HUES48 (cell line): ENCODE results near the gene SESTD1.

ENCODE experiments used
- H3K27ac ChIP-seq: one replicate; pipeline ENCODE4 v1.7.0; 2013; ENCODE audit warnings: low read depth, low read length, inconsistent platforms
- H3K27me3 ChIP-seq: 2 replicates; pipeline ENCODE4 v1.6.1; 2013; ENCODE audit warnings: mild to moderate bottlenecking, low read length; ENCODE audit not compliant: control insufficient read depth, insufficient read depth
- H3K36me3 ChIP-seq: 2 replicates; pipeline ENCODE4 v1.6.1; 2013; ENCODE audit warnings: low read length; ENCODE audit not compliant: control insufficient read depth, insufficient read depth
- H3K4me1 ChIP-seq: 2 replicates; pipeline ENCODE4 v1.6.1; 2013; ENCODE audit warnings: mild to moderate bottlenecking, low read length; ENCODE audit not compliant: control insufficient read depth, insufficient read depth
- H3K4me3 ChIP-seq: 2 replicates; pipeline ENCODE4 v1.5.1; 2013; ENCODE audit warnings: mild to moderate bottlenecking, low read depth, low read length
- H3K9ac ChIP-seq: 2 replicates; pipeline ENCODE4 v1.6.1; 2013; ENCODE audit warnings: mild to moderate bottlenecking, low read depth, low read length, moderate library complexity
- H3K9me3 ChIP-seq: 2 replicates; pipeline ENCODE4 v1.6.1; 2013; ENCODE audit warnings: low read length; ENCODE audit not compliant: control insufficient read depth, insufficient read depth

Gene SESTD1

GRCh38 chr2:179265082-179265510 is 464 bp upstream of the SESTD1 start:
- H3K9ac ChIP-seq = no peak overlapping the region
- peaks cover 14% of the 10 kb centered on the region for H3K27me3 ChIP-seq
- no peaks in the 10 kb centered on the region for H3K9me3 ChIP-seq
- peak overlapping the region; percentile 89 for H3K4me3 ChIP-seq
- no peaks in the 10 kb centered on the region for H3K36me3 ChIP-seq
- peaks cover 39% of the 10 kb centered on the region for H3K4me1 ChIP-seq
- H3K27ac ChIP-seq = no peak overlapping the region

- Histone ChIP-seq H3K27ac (peak overlapping the region; percentile 68), H3K4me3 (peak overlapping the region; percentile 89), H3K9me3 (no peaks in the 10 kb centered on the region), H3K9ac (peak overlapping the region; percentile 71), H3K4me1 (peaks cover 35% of the 10 kb centered on the region), H3K27me3 (peaks cover 14% of the 10 kb centered on the region), H3K36me3 (no peaks in the 10 kb centered on the region)
Observed at GRCh38 chr2:179263446-179264367, 925 bp downstream of the SESTD1 start.

DNA sequence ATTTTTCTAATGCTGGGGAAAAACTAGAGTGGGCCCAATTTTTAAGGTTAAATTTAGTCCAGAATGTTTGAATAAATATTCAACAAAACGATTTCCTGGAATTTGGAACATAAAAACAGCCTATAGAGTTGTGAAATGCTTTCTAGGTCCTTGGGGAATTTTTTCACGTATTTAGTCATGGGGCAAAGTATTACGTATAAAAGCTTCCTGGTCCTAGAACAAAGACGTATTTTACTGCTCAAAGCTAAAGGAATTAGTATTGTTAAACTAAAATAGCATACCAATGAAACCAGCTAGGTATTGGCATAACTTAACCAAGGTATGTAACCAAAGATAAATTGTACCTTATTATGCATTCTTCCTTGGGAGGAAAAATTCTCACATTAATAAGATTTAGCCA is 1.6 kb downstream of the SESTD1 start:
- Histone ChIP-seq H3K27me3 (peaks cover 14% of the 10 kb centered on the region), H3K4me3 (peak overlapping the region; percentile 89), H3K36me3 (no peaks in the 10 kb centered on the region), H3K4me1 (peaks cover 28% of the 10 kb centered on the region), H3K27ac (no peak overlapping the region), H3K9me3 (no peaks in the 10 kb centered on the region), H3K9ac (no peak overlapping the region)

DNA sequence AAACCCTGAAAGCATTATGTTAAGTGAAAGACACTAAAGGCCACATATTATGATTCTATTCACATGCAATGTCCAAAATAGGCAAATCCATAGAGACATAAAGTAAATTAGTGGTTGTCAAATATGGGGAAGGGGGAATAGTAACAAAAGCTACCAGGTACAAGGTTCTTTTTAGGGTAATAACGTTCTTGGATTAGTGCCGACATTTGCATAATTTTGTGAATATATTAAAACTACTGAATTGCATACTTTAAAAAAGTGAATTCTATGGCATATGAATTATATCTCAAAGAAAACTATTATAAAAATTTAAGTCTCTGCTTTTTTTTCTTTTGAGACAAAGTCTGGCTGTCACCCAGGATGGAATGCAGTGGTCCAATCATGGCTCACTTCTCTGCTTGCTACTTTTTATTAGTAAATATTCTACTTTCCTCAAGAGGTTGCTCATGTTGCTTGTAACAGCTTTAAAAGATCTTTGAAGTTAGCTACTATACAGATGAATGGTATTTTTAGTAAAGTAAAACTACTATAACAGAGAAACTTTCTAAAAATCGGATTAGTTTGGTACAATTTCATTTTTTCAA is 2.5 kb downstream of the SESTD1 start:
- H3K9ac ChIP-seq = no peak overlapping the region
- peaks cover 28% of the 10 kb centered on the region for H3K4me1 ChIP-seq
- H3K9me3 ChIP-seq = no peaks in the 10 kb centered on the region
- no peaks in the 10 kb centered on the region for H3K36me3 ChIP-seq
- peaks cover 14% of the 10 kb centered on the region for H3K27me3 ChIP-seq
- peak overlapping the region; percentile 89; the same call in 1 of the 2 replicates for H3K4me3 ChIP-seq
- H3K27ac ChIP-seq = no peak overlapping the region

DNA sequence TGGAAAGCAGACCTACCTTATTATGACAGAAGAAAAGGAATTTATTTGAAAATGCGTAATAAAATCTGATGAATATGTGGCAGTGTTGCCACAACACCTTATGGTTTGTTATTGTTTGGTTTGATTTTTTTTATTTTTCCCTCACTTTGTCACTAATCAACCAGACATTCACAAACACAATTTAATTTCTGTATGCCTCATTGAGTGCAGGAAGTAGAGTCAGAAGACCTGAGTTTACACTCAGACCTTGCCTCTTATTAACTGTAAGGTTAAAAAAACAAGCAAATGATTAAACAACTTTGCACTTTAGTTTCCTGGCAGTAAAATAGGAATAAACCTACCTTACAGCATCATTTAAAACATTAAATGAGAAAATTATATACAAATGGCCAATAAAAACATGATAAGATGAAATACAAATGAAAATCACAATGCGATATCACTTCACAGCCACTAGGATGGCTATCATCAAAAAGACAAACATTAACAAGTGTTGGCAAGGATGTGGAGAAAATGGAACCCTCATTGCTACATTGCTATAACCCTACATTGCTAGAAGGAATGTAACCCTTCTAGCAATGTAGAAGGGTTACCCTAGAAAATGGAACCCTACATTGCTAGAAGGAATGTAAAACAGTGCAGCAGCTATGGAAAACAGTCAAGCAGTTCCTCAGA is 3.3 kb downstream of the SESTD1 start:
- no peaks in the 10 kb centered on the region for H3K9me3 ChIP-seq
- H3K27me3 ChIP-seq = peaks cover 14% of the 10 kb centered on the region
- peaks cover 27% of the 10 kb centered on the region for H3K4me1 ChIP-seq
- no peaks in the 10 kb centered on the region for H3K36me3 ChIP-seq
- H3K9ac ChIP-seq = no peak overlapping the region
- no peak overlapping the region for H3K4me3 ChIP-seq
- H3K27ac ChIP-seq = no peak overlapping the region

DNA sequence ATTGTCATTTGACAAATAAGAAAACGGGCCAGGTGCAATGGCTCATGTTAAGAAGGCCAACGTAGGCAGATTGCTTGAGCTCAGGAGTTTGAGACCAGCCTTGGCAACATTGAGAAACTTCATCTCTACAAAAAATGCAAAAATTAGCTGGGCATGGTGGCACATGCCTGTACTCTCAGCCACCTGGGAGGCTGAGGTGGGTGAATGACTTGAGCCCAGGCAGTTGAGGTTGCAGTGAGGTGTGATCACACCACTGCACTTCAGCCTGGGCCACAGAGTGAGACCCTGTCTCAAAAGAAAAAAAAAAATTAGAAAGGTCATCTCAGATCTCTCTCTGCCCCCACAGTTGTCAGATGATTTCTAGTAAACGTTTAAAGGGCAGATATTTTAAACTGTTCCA is 4.4 kb downstream of the SESTD1 start:
- peaks cover 16% of the 10 kb centered on the region for H3K4me1 ChIP-seq
- H3K9me3 ChIP-seq = no peaks in the 10 kb centered on the region
- no peak overlapping the region for H3K4me3 ChIP-seq

DNA sequence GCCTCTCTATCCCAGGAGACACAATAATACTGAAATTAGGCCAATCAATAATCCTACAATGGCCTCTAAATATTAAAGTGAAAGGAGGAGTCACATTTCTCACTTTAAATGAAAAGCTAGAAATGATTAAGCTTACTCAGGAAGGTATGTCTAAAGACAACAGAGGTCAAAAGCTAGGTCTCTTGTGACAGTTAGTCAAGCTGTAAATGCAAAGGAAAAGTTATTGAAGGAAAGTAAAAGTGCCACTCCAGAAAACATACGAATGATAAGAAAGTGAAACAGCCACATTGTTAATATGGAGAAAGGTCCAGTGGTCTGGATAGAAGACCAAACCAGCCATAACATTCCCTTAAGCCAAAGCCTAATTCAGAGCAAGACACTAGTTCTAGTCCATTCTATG is 9.5 kb downstream of the SESTD1 start:
- Histone ChIP-seq H3K36me3 (no peaks in the 10 kb centered on the region), H3K27ac (no peak overlapping the region), H3K4me1 (peaks cover 9% of the 10 kb centered on the region; the same call in 1 of the 2 replicates), H3K4me3 (no peak overlapping the region), H3K9me3 (no peaks in the 10 kb centered on the region), H3K9ac (no peak overlapping the region), H3K27me3 (no peaks in the 10 kb centered on the region)

More for the DNA sequence above, 4.4 kb downstream of the SESTD1 start:
- no peak overlapping the region for H3K9ac ChIP-seq
- H3K27me3 ChIP-seq = peaks cover 12% of the 10 kb centered on the region
- no peak overlapping the region for H3K27ac ChIP-seq
- H3K36me3 ChIP-seq = no peaks in the 10 kb centered on the region

DNA sequence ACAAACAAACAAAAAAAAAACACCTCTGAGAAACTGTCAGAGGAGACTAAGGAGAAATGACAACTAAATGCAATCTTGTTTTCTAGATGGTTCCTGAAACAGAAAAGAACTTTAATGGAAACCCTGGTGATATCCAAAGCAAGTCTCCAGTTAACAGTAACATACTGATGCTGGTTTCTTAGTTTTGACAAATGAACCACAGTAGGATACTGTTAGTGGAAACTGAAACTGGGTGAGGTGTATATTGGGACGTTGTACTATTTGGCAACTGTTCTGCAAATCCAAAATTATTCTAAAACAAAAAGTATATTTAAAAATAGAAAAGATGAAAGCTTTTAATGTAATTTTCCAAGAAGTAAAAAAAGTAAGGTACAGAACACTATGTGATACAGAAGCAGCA is 11.4 kb downstream of the SESTD1 start:
- no peak overlapping the region for H3K27ac ChIP-seq
- H3K27me3 ChIP-seq = no peaks in the 10 kb centered on the region
- no peaks in the 10 kb centered on the region for H3K36me3 ChIP-seq
- H3K9ac ChIP-seq = no peak overlapping the region
- H3K4me3 ChIP-seq = no peak overlapping the region
- no peaks in the 10 kb centered on the region for H3K9me3 ChIP-seq
- H3K4me1 ChIP-seq = peaks cover 9% of the 10 kb centered on the region; the same call in 1 of the 2 replicates

GRCh38 chr2:179252423-179252822 is 12.2 kb downstream of the SESTD1 start:
- no peaks in the 10 kb centered on the region for H3K27me3 ChIP-seq
- H3K4me3 ChIP-seq = no peak overlapping the region
- H3K27ac ChIP-seq = no peak overlapping the region
- no peaks in the 10 kb centered on the region for H3K36me3 ChIP-seq
- H3K9me3 ChIP-seq = no peaks in the 10 kb centered on the region
- peaks cover 15% of the 10 kb centered on the region; the same call in 1 of the 2 replicates for H3K4me1 ChIP-seq
- H3K9ac ChIP-seq = no peak overlapping the region

DNA sequence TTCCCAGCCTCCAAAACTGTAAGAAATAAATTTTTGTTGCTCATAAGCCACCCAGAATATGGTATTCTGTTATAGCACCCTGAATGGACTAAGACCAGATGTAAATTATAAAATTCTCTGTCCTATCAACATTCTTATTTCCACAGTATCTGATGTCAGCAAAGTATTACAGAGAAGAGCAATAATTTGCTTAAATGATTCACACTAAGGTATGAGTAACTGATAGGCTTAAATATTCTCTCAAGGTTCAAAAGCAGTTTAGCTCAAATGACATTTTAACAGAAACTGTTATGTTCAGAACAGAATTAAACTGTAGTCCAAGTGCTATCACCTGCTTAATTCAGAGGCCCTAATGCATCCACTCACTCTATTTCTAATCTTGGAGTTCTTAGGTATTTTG is 12.8 kb downstream of the SESTD1 start:
- H3K9me3 ChIP-seq = no peaks in the 10 kb centered on the region
- H3K27me3 ChIP-seq = no peaks in the 10 kb centered on the region
- no peak overlapping the region for H3K9ac ChIP-seq
- H3K27ac ChIP-seq = no peak overlapping the region
- peaks cover 15% of the 10 kb centered on the region; the same call in 1 of the 2 replicates for H3K4me1 ChIP-seq
- H3K4me3 ChIP-seq = no peak overlapping the region
- no peaks in the 10 kb centered on the region for H3K36me3 ChIP-seq
